DOHH2 (cell line): ENCODE data around the gene ZC3H6.
A peak's percentile ranks its signal among the peaks of the same experiment; 100 is the strongest.

Experiments
- H3F3A ChIP-seq: fragments of 200-600 bp; sonication (generic), shearing (Covaris generic); 2 replicates; pipeline ENCODE4 v1.6.0; 2016; ENCODE audit warnings: antibody characterized with exemption, mild to moderate bottlenecking; ENCODE audit not compliant: control insufficient read depth, insufficient read depth
- H3K27ac ChIP-seq: fragments of 200-600 bp; sonication (generic); 2 replicates; pipeline ENCODE4 v1.5.1; 2014; ENCODE audit warnings: low read depth, mild to moderate bottlenecking, low read length, moderate library complexity
- H3K27me3 ChIP-seq: fragments of 200-600 bp; sonication (generic); 2 replicates; pipeline ENCODE4 v1.6.1; 2014; ENCODE audit warnings: mild to moderate bottlenecking, low read length, mixed read lengths; ENCODE audit not compliant: control insufficient read depth
- H3K36me3 ChIP-seq: fragments of 200-600 bp; sonication (generic); 2 replicates; pipeline ENCODE4 v1.6.1; 2014; ENCODE audit warnings: mild to moderate bottlenecking, low read length, moderate library complexity, mixed read lengths; ENCODE audit not compliant: control insufficient read depth
- H3K4me1 ChIP-seq: fragments of 200-600 bp; sonication (generic); 2 replicates; pipeline ENCODE4 v1.6.1; 2014; ENCODE audit warnings: mild to moderate bottlenecking, low read length, mixed read lengths; ENCODE audit not compliant: control insufficient read depth
- H3K4me2 ChIP-seq: fragments of 200-600 bp; sonication (generic); 2 replicates; pipeline ENCODE4 v1.6.0; 2014; ENCODE audit warnings: mild to moderate bottlenecking, low read length, moderate library complexity
- H3K4me3 ChIP-seq: fragments of 200-600 bp; sonication (generic); 2 replicates; pipeline ENCODE4 v1.5.1; 2014; ENCODE audit warnings: mild to moderate bottlenecking, low read length, mixed read lengths
- H3K79me2 ChIP-seq: fragments of 200-600 bp; sonication (generic); 2 replicates; pipeline ENCODE4 v1.6.1; 2014; ENCODE audit warnings: mild to moderate bottlenecking, low read length, mixed read lengths; ENCODE audit not compliant: control insufficient read depth
- H3K9me2 ChIP-seq: fragments of 200-600 bp; sonication (generic); replicated peaks from 2 replicates; pipeline ENCODE4 v1.6.1; 2014; ENCODE audit warnings: mild to moderate bottlenecking, low read length, mixed read lengths; ENCODE audit not compliant: control insufficient read depth
- H3K9me3 ChIP-seq: fragments of 200-600 bp; sonication (generic); 2 replicates; pipeline ENCODE4 v1.6.1; 2014; ENCODE audit warnings: antibody characterized with exemption, low read length, mixed read lengths; ENCODE audit not compliant: control insufficient read depth, insufficient read depth
- H4K20me1 ChIP-seq: fragments of 200-600 bp; sonication (generic); 2 replicates; pipeline ENCODE4 v1.6.0; 2014; ENCODE audit warnings: low read depth, mild to moderate bottlenecking, antibody characterized with exemption, low read length, moderate library complexity; ENCODE audit not compliant: control insufficient read depth, insufficient read depth
- CTCF ChIP-seq: fragments of 200-600 bp; sonication (generic); IDR thresholded peaks from one replicate; pipeline ENCODE4 v1.5.1; 2014; ENCODE audit warnings: antibody characterized with exemption, mild to moderate bottlenecking, low read depth, low read length; ENCODE audit not compliant: poor library complexity, severe bottlenecking
- EZH2phosphoT487 ChIP-seq: fragments of 200-600 bp; sonication (generic); IDR thresholded peaks from 2 replicates; pipeline ENCODE4 v1.6.1; 2017; ENCODE audit warnings: borderline replicate concordance, mild to moderate bottlenecking, antibody characterized with exemption, low read length, moderate library complexity, mixed read lengths

ZC3H6 gene

GRCh38 chr2:112275311-112275886, at the start of gene ZC3H6:
TSS of gene ZC3H6 (plus strand) at chr2:112275597. CDS start at chr2:112275995, 398 bp downstream.
- TF ChIP-seq EZH2phosphoT487: no peak
- no peak for TF ChIP-seq CTCF
- H4K20me1 ChIP-seq: no peaks in the 10 kb centered on the region
- H3K4me2 ChIP-seq: peak within 1 kb of the TSS; percentile 73
- peak within 1 kb of the TSS; percentile 90 for H3K27ac ChIP-seq
- H3K27me3 ChIP-seq: no peaks in the 10 kb centered on the region
- peaks cover 10% of the 10 kb centered on the region for H3F3A ChIP-seq
- H3K9me3 ChIP-seq: no peaks in the 10 kb centered on the region
- peaks cover 22% of the 10 kb centered on the region for H3K4me1 ChIP-seq
- peaks cover 19% of the 10 kb centered on the region for H3K79me2 ChIP-seq
- H3K36me3 ChIP-seq: peaks cover 4% of the 10 kb centered on the region
- H3K4me3 ChIP-seq: peak within 1 kb of the TSS; percentile 85
- no peaks in the 10 kb centered on the region for H3K9me2 ChIP-seq

- H3K4me3 ChIP-seq: no peak overlapping the region
Observed at GRCh38 chr2:112229348-112229747, 46.0 kb upstream of the ZC3H6 start.

GRCh38 chr2:112230371-112230770, 45.0 kb upstream of the ZC3H6 start:
- H3K36me3 ChIP-seq: peaks cover 85% of the 10 kb centered on the region

More at GRCh38 chr2:112229348-112229747, 46.0 kb upstream of the ZC3H6 start:
- Histone ChIP-seq H3K79me2 (peaks cover 2% of the 10 kb centered on the region; the same call in 1 of the 2 replicates), H3K27me3 (no peaks in the 10 kb centered on the region), H3K9me3 (no peaks in the 10 kb centered on the region), H3K27ac (no peak overlapping the region), H4K20me1 (no peaks in the 10 kb centered on the region), H3F3A (0 out of 2 replicates have a peak, but pooled peaks cover 4% of the 10 kb centered on the region), H3K4me2 (no peak overlapping the region), H3K4me1 (no peaks in the 10 kb centered on the region), H3K9me2 (no peaks in the 10 kb centered on the region), H3K36me3 (peaks cover 87% of the 10 kb centered on the region)
- TF ChIP-seq EZH2phosphoT487: no peak
- no peak for TF ChIP-seq CTCF

More at GRCh38 chr2:112230371-112230770, 45.0 kb upstream of the ZC3H6 start:
- Histone ChIP-seq H3K4me2 (no peak overlapping the region), H3K27me3 (no peaks in the 10 kb centered on the region), H3K9me3 (no peaks in the 10 kb centered on the region), H4K20me1 (no peaks in the 10 kb centered on the region), H3F3A (peaks cover 6% of the 10 kb centered on the region; the same call in 1 of the 2 replicates), H3K4me1 (no peaks in the 10 kb centered on the region), H3K9me2 (no peaks in the 10 kb centered on the region), H3K79me2 (peaks cover 2% of the 10 kb centered on the region; the same call in 1 of the 2 replicates), H3K4me3 (no peak overlapping the region), H3K27ac (no peak overlapping the region)
- TF ChIP-seq EZH2phosphoT487 (no peak), CTCF (no peak)
